Tibial nerve (tissue), 4 donors: ENCODE measurements around the gene CLIP1. TPM values are rescaled to one million over a fixed set of nuclear protein-coding genes. Genes with fewer than 3 reads are reported as not detected.
"Not testable (repeated sequence)": the region's sequence is repeated elsewhere in the genome, so short reads cannot be mapped to it uniquely, and the experiment has no call there.

ENCODE experiments used
- DNase-seq, 2 donors: peaks; one replicate each; pipeline ENCODE4 v3.0.0-alpha.2; 2019; ENCODE audit warnings: low spot score in 2 of 2
- H3K27ac ChIP-seq, 4 donors: fragments of 200-600 bp; sonication (generic) in 3 of 4; one replicate each; pipeline ENCODE4 v1.5.1; 2017 to 2019; ENCODE audit warnings: mild to moderate bottlenecking in 1 of 4
- H3K27me3 ChIP-seq, 2 donors: fragments of 200-600 bp; sonication (generic) in 1 of 2; one replicate each; pipeline versions ENCODE4 v1.5.1 to v1.6.0; 2017 to 2019
- H3K36me3 ChIP-seq, 3 donors: fragments of 200-600 bp; sonication (generic); one replicate each; pipeline ENCODE4 v1.5.1; 2018 to 2019
- H3K4me1 ChIP-seq, 4 donors: fragments of 200-600 bp; sonication (generic) in 3 of 4; one replicate each; pipeline ENCODE4 v1.5.1; 2017 to 2019
- H3K4me3 ChIP-seq, 4 donors: fragments of 200-600 bp; sonication (generic) in 3 of 4; one replicate each; pipeline ENCODE4 v1.5.1; 2017 to 2019; ENCODE audit warnings: mild to moderate bottlenecking in 1 of 4, moderate library complexity in 1 of 4
- H3K9me3 ChIP-seq, 4 donors: fragments of 200-600 bp; sonication (generic) in 3 of 4; one replicate each; pipeline ENCODE4 v1.5.1; 2017 to 2019
- EP300 ChIP-seq, 2 donors: sonication (generic); formaldehyde crosslinking; IDR thresholded peaks; one replicate each; pipeline ENCODE4 v1.6.1; 2017; ENCODE audit warnings: antibody characterized with exemption in 2 of 2, mild to moderate bottlenecking in 1 of 2
- POLR2A ChIP-seq, 2 donors: fragments of 450-650 bp; IDR thresholded peaks; one replicate each; pipeline ENCODE4 v1.6.1; 2017; ENCODE audit warnings: antibody characterized with exemption in 2 of 2, mild to moderate bottlenecking in 2 of 2, moderate library complexity in 2 of 2
- WGBS, 2 donors: methylation state at CpG; one replicate each; pipeline ENCODE4 v1.1.5; 2018; 5-methylcytosine and 5-hydroxymethylcytosine counted together
- total RNA-seq, 4 donors: library from RNA; depleted of rRNA; stranded (reverse); fragments of >200 nt; gene quantifications; one replicate each; pipeline ENCODE4 v1.1.0, GENCODE V29; 2016
- TF ChIP-seq, protein P1 (sequence below), 5 experiments: fragments of 200-600 bp in 3 of 5; fragments of 450-650 bp in 2 of 5; sonication (generic) in 3 of 5; IDR thresholded peaks; one replicate each; pipeline ENCODE4 v1.5.1; 2016 to 2019; ENCODE audit warnings: antibody characterized with exemption in 5 of 5, mild to moderate bottlenecking in 3 of 5, moderate library complexity in 2 of 5

The CLIP1 gene
- total RNA-seq, 4 donors from 2014 or later, result 89.2 to 105 (median 90.9) TPM

DNA sequence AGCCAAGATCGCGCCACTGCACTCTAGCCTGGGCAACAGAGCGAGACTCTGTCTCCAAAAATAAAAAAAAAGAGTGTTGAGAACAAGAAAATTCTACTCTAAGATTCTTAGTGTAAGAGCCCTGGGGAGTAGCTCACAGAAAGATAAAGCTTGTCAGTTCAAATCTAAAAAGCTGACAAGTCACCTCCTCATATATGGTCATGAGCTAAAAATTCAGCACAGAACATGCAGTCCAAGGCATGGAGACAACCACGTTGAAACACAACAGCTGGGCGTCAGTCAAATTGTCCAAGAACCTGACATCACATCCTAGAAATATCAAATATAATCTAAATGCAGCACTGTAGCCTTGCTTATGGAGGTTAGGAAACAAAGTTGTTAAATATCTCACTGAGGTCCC lies 47.8 kb downstream of the CLIP1 start:
- WGBS, 2 donors, result 73 to 85% methylated on average over 5 of the region's 5 CpGs
- H3K36me3 ChIP-seq, result peaks cover 3 to 81% (median 4%) of the 10 kb centered on the region in 3 donors
- peaks cover 0 to 11% (median 0%) of the 10 kb centered on the region in 4 donors for H3K4me1 ChIP-seq
- no peak for TF ChIP-seq EP300 (IDR thresholded peaks at IDR 0.05)
- TF ChIP-seq, protein P1, sequence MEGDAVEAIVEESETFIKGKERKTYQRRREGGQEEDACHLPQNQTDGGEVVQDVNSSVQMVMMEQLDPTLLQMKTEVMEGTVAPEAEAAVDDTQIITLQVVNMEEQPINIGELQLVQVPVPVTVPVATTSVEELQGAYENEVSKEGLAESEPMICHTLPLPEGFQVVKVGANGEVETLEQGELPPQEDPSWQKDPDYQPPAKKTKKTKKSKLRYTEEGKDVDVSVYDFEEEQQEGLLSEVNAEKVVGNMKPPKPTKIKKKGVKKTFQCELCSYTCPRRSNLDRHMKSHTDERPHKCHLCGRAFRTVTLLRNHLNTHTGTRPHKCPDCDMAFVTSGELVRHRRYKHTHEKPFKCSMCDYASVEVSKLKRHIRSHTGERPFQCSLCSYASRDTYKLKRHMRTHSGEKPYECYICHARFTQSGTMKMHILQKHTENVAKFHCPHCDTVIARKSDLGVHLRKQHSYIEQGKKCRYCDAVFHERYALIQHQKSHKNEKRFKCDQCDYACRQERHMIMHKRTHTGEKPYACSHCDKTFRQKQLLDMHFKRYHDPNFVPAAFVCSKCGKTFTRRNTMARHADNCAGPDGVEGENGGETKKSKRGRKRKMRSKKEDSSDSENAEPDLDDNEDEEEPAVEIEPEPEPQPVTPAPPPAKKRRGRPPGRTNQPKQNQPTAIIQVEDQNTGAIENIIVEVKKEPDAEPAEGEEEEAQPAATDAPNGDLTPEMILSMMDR (IDR thresholded peaks at IDR 0.05), result no peak
- no peak for TF ChIP-seq POLR2A (IDR thresholded peaks at IDR 0.05)
- no peak for DNase-seq
- H3K27me3 ChIP-seq, result no peaks in the 10 kb centered on the region
- H3K27ac ChIP-seq, result no peak overlapping the region
- no peaks in the 10 kb centered on the region for H3K9me3 ChIP-seq
- no peak overlapping the region for H3K4me3 ChIP-seq

GRCh38 chr12:122371475-122372045 lies 50.9 kb downstream of the CLIP1 start:
- Histone ChIP-seq H3K4me1 (peaks cover 0 to 38% (median 8%) of the 10 kb centered on the region in 4 donors), H3K27ac (no peak overlapping the region)

GRCh38 chr12:122368361-122369073 lies 54.0 kb downstream of the CLIP1 start:
- DNase-seq, result no peak

More at GRCh38 chr12:122371475-122372045, 50.9 kb downstream of the CLIP1 start:
- no peaks in the 10 kb centered on the region for H3K9me3 ChIP-seq
- peaks cover 0 to 57% (median 3%) of the 10 kb centered on the region in 3 donors for H3K36me3 ChIP-seq
- H3K4me3 ChIP-seq, result no peak overlapping the region
- H3K27me3 ChIP-seq, result no peaks in the 10 kb centered on the region
- no peak for TF ChIP-seq EP300 (IDR thresholded peaks at IDR 0.05)
- TF ChIP-seq, protein P1 (IDR thresholded peaks at IDR 0.05), result no peak
- 56 to 59% methylated on average over 8 of the region's 8 CpGs for WGBS, 2 donors
- no peak for DNase-seq

DNA sequence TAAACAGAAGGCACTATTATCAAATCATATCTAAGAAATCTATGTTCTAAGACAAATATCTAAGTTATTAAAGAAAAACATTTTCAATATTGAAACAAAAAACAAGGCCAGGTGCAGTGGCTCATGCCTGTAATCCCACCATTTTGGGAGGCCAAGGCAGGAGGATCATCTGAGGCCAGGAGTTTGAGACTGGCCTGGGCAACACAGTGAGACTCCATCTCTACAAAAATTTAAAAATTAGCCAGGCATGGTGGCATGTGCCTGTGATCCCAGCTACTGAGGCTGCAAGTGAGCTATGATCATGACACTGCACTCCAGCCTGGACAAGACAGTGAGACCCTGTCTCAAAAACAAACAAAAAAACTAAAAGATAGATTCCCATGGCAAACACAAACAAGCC lies 54.8 kb downstream of the CLIP1 start:
- not testable (repeated sequence) for DNase-seq

More at GRCh38 chr12:122368361-122369073, 54.0 kb downstream of the CLIP1 start:
- no peaks in the 10 kb centered on the region for H3K9me3 ChIP-seq
- no peak overlapping the region for H3K4me3 ChIP-seq
- TF ChIP-seq EP300 (IDR thresholded peaks at IDR 0.05) (no peak), POLR2A (IDR thresholded peaks at IDR 0.05) (no peak)
- TF ChIP-seq, protein P1 (IDR thresholded peaks at IDR 0.05), result no peak
- no peaks in the 10 kb centered on the region for H3K27me3 ChIP-seq
- peak overlapping the region in 3 of 4 donors; percentile 40 to 76 (median 65) for H3K27ac ChIP-seq
- H3K4me1 ChIP-seq, result peaks cover 0 to 44% (median 13%) of the 10 kb centered on the region in 4 donors
- 59 to 65% methylated on average over 10 of the region's 10 CpGs for WGBS, 2 donors
- H3K36me3 ChIP-seq, result peaks cover 0 to 33% (median 0%) of the 10 kb centered on the region in 3 donors

GRCh38 chr12:122366685-122367475 lies 55.6 kb downstream of the CLIP1 start:
- no peaks in the 10 kb centered on the region for H3K9me3 ChIP-seq
- peak; percentile 28 to 74 for DNase-seq
- no peaks in the 10 kb centered on the region for H3K27me3 ChIP-seq
- WGBS, 2 donors, result 18 to 27% methylated on average over 3 of the region's 3 CpGs
- peaks cover 0 to 29% (median 0%) of the 10 kb centered on the region in 3 donors for H3K36me3 ChIP-seq
- no peak overlapping the region for H3K4me3 ChIP-seq
- H3K27ac ChIP-seq, result peak overlapping the region in 3 of 4 donors; percentile 53 to 76 (median 65)
- TF ChIP-seq POLR2A (IDR thresholded peaks at IDR 0.05), result no peak
- TF ChIP-seq EP300 (IDR thresholded peaks at IDR 0.05), result peak in 1 of 2 donors; percentile 77
- H3K4me1 ChIP-seq, result peaks cover 0 to 44% (median 13%) of the 10 kb centered on the region in 4 donors

More for the DNA sequence above, 54.8 kb downstream of the CLIP1 start:
- peaks cover 0 to 35% (median 0%) of the 10 kb centered on the region in 3 donors for H3K36me3 ChIP-seq
- not testable (repeated sequence) for H3K9me3 ChIP-seq, H3K4me3 ChIP-seq, H3K27me3 ChIP-seq
- H3K27ac ChIP-seq, result peak overlapping the region in 2 of 4 donors; percentile 65 to 76
- peaks cover 0 to 44% (median 13%) of the 10 kb centered on the region in 4 donors for H3K4me1 ChIP-seq

GRCh38 chr12:122365226-122365625 lies 57.2 kb downstream of the CLIP1 start:
- peaks cover 0 to 41% (median 13%) of the 10 kb centered on the region in 4 donors for H3K4me1 ChIP-seq
- not testable (repeated sequence) for H3K9me3 ChIP-seq, DNase-seq, H3K27me3 ChIP-seq, H3K27ac ChIP-seq, H3K4me3 ChIP-seq
- WGBS, 2 donors, result 23 to 36% methylated on average over 5 of the region's 5 CpGs
- H3K36me3 ChIP-seq, result peaks cover 2 to 36% (median 4%) of the 10 kb centered on the region in 3 donors
